ENCODE results near the gene TP53TG3B.
A peak's percentile ranks its signal among the peaks of the same experiment; 100 is the strongest.
"Not testable (repeated sequence)": the region's sequence is repeated elsewhere in the genome, so short reads cannot be mapped to it uniquely, and the experiment has no call there.

Gene TP53TG3B

GRCh38 chr16:33360541-33360940 is at the start of gene TP53TG3B:
Gene TP53TG3B (plus strand): TSS chr16:33360841. CDS start chr16:33360909, 68 bp downstream.
- DNase-seq: not testable (repeated sequence)

GRCh38 chr16:33336226-33337012 is 24.2 kb upstream of the TP53TG3B start:
- peak; percentile 14 to 36 for DNase-seq

- peak in 1 of 2 donors; percentile 41 for DNase-seq
Observed at GRCh38 chr16:33337627-33338542, 22.8 kb upstream of the TP53TG3B start.

- DNase-seq: peak in 1 of 2 donors; percentile 21
Observed at GRCh38 chr16:33338543-33338951, 22.1 kb upstream of the TP53TG3B start.

- peak in 1 of 2 donors; percentile 42 for DNase-seq
Observed at GRCh38 chr16:33339093-33340061, 21.3 kb upstream of the TP53TG3B start.
